ENCODE measurements around the gene POMP. TPM values are rescaled to one million over a fixed set of nuclear protein-coding genes. Genes with fewer than 3 reads are reported as not detected.

Gene POMP
- total and polyA plus RNA-seq, 2 experiments from 2014 or later: 16.4 to 208 TPM

DNA sequence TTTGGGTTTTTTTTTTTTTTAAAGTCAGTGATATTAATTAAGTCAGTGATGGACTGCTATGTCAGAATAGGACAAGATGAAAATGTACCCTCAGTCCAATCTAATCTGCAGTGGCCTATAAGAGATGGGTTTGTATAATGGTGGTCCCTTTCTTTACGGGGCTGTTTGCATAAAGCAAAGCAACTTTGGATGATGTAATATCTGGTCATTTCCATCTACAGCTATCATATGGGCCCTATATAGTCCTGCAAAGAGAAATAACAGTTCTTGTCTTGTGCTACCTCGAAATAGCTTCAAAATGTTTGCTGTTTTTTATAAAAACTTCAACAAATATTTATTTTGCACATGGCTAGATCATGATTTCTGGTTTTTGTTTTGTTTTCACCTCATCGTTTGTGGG is 20.2 kb upstream of the POMP start:
- Histone ChIP-seq H3K36me3 (no peaks in the 10 kb centered on the region), H3K27me3 (no peaks in the 10 kb centered on the region), H3K27ac (no peak overlapping the region), H3K9me3 (ENCODE audit: low read depth) (no peaks in the 10 kb centered on the region), H3K4me3 (no peak overlapping the region), H3K4me1 (ENCODE audit: low read depth) (peaks cover 3% of the 10 kb centered on the region)
- TF ChIP-seq, protein P1, sequence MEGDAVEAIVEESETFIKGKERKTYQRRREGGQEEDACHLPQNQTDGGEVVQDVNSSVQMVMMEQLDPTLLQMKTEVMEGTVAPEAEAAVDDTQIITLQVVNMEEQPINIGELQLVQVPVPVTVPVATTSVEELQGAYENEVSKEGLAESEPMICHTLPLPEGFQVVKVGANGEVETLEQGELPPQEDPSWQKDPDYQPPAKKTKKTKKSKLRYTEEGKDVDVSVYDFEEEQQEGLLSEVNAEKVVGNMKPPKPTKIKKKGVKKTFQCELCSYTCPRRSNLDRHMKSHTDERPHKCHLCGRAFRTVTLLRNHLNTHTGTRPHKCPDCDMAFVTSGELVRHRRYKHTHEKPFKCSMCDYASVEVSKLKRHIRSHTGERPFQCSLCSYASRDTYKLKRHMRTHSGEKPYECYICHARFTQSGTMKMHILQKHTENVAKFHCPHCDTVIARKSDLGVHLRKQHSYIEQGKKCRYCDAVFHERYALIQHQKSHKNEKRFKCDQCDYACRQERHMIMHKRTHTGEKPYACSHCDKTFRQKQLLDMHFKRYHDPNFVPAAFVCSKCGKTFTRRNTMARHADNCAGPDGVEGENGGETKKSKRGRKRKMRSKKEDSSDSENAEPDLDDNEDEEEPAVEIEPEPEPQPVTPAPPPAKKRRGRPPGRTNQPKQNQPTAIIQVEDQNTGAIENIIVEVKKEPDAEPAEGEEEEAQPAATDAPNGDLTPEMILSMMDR (IDR thresholded peaks at IDR 0.05; ENCODE audit: low read depth, low read length): no peak
- DNase-seq (ENCODE audit: low read depth in 1 of 2, low spot score in 1 of 2): no peak

DNA sequence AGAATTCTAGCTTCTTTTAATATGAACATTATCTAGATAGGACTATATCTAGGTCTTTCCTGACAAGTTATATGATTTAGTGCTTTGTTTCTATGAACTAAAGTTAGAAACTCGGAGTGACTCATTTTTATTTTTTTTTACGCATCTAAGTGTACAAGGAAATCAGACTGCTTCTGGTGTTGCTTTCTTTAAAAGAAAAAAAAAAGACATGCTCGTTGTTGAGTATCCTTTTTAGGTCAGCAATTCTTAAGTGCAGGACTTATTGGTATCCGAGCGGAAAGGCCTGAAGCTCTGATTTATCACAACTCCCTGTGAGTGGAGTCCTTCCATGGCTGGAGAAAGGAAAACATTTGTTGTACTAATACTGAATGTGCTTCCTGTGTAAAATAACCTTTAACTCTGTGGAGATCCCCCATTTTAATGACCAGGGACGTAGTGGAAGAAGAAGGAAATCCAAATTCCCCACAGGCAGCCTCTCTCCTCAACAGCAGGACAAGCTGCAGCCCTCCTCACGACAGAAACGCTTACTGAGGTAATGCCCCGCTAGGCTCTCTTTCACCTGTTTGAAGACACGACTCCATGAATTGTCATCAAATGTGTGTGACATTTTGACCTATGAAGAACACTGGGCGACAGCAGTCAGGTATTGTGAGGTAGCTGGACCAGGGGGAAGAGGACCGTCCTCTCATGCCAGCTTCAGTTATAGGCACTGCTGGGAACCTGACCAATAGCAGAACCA is 17.9 kb upstream of the POMP start:
- H3K27ac ChIP-seq: no peak overlapping the region
- DNase-seq (ENCODE audit: low read depth in 1 of 2, low spot score in 1 of 2): no peak
- no peak overlapping the region for H3K4me3 ChIP-seq
- TF ChIP-seq, protein P1 (IDR thresholded peaks at IDR 0.05; ENCODE audit: low read depth, low read length): no peak
- H3K4me1 ChIP-seq (ENCODE audit: low read depth): no peaks in the 10 kb centered on the region
- no peaks in the 10 kb centered on the region for H3K36me3 ChIP-seq
- H3K27me3 ChIP-seq: no peaks in the 10 kb centered on the region
- no peaks in the 10 kb centered on the region for H3K9me3 ChIP-seq (ENCODE audit: low read depth)

GRCh38 chr13:28641600-28641926 is 17.4 kb upstream of the POMP start:
- DNase-seq (ENCODE audit: low read depth in 1 of 2, low spot score in 1 of 2): peak in 1 of 2 donors; percentile 30

DNA sequence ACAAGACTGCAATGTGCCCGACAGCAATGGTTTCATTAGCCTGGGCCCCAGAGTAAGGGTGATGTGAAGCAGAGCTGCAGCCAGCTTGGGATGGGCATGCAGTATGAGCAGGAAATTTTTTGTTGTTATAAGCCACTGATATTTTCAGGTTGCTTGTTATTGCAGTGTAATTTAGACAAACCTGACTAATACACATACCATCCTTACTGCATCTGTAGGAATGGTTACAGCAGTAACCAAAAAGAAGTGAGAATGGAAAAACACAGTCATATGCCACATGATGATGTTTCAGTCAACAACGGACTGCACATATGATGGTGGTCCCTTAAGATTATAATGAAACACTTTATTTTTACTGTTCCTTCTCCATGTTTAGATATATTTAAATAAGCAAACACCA is 8.6 kb upstream of the POMP start:
- no peak overlapping the region for H3K27ac ChIP-seq
- H3K27me3 ChIP-seq: no peaks in the 10 kb centered on the region
- H3K4me1 ChIP-seq (ENCODE audit: low read depth): no peaks in the 10 kb centered on the region
- no peak overlapping the region for H3K4me3 ChIP-seq
- TF ChIP-seq, protein P1 (IDR thresholded peaks at IDR 0.05; ENCODE audit: low read depth, low read length): no peak
- no peak for DNase-seq (ENCODE audit: low read depth in 1 of 2, low spot score in 1 of 2)
- no peaks in the 10 kb centered on the region for H3K36me3 ChIP-seq
- H3K9me3 ChIP-seq (ENCODE audit: low read depth): no peaks in the 10 kb centered on the region

More at GRCh38 chr13:28641600-28641926, 17.4 kb upstream of the POMP start:
- no peaks in the 10 kb centered on the region for H3K4me1 ChIP-seq (ENCODE audit: low read depth)
- TF ChIP-seq, protein P1 (IDR thresholded peaks at IDR 0.05; ENCODE audit: low read depth, low read length): no peak
- no peaks in the 10 kb centered on the region for H3K9me3 ChIP-seq (ENCODE audit: low read depth)
- H3K27ac ChIP-seq: no peak overlapping the region
- H3K27me3 ChIP-seq: no peaks in the 10 kb centered on the region
- no peaks in the 10 kb centered on the region for H3K36me3 ChIP-seq
- H3K4me3 ChIP-seq: no peak overlapping the region

DNA sequence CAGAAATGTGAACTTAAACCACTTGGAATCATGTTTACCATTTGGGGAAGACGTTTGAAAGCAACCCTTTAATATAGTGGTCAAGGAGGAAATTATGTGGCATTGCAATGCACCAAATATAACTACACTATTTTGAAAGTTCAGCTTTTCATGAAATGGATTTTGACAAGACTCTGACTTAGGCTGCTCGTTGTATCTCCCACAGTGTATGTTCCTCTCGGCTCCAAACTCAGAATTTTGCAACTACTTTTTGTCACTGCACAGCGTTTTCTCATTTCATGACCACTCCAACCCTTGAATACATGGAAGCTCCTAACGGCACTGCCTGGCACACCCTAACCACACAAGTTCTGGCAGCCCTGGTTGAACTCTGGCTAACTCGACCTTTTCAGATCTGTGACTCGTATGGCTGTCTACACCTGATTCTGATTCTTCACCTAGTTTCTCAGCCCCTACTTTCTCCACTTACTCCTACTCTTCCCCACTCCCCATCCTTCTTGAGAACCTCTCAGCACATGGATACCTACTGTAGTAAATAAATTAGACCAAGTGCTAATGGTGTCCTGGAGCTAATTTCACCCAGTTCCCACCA is 7.0 kb upstream of the POMP start:
- Histone ChIP-seq H3K27me3 (no peaks in the 10 kb centered on the region), H3K4me3 (no peak overlapping the region), H3K27ac (no peak overlapping the region), H3K36me3 (no peaks in the 10 kb centered on the region), H3K9me3 (ENCODE audit: low read depth) (no peaks in the 10 kb centered on the region), H3K4me1 (ENCODE audit: low read depth) (no peaks in the 10 kb centered on the region)
- no peak for DNase-seq (ENCODE audit: low read depth in 1 of 2, low spot score in 1 of 2)
- TF ChIP-seq, protein P1 (IDR thresholded peaks at IDR 0.05; ENCODE audit: low read depth, low read length): no peak
